ENCODE measurements around the gene ZGLP1. TPM values are rescaled to one million over a fixed set of nuclear protein-coding genes. Genes with fewer than 3 reads are reported as not detected.
A peak's percentile ranks its signal among the peaks of the same experiment; 100 is the strongest.

ZGLP1 gene
- total and polyA plus RNA-seq, 2 of the 13 experiments (the other 11 are each of a cell fraction or from before 2014, with no cell fraction given), result 2.4 to 3.0 TPM

GRCh38 chr19:10277795-10278589, 31.6 kb downstream of the ZGLP1 start:
- POLR2A ChIA-PET, result interaction anchor here (3.3 kb wide), 1 partner anchor 7 kb away, joined by 23 read pairs; the partner anchor contains the start of gene ICAM1
- TSS peak; percentile 31 for BruUV-seq (replicated peaks)
- Histone ChIP-seq H3K36me3 (replicated peaks in 1 of 2; ENCODE audit: control insufficient read depth in 1 of 2, insufficient read depth in 2 of 2, low read length in 2 of 2) (peaks cover 10 to 33% of the 10 kb centered on the region in 2 experiments; a peak in 4 of 5 replicates), H3K4me1 (ENCODE audit: insufficient read depth, low read length) (peaks cover 12% of the 10 kb centered on the region), H3K27me3 (ENCODE audit: control insufficient read depth in 1 of 2, insufficient read depth in 2 of 2, low read length in 2 of 2) (no peaks in the 10 kb centered on the region), H4K20me1 (ENCODE audit: insufficient read depth, low read length) (peaks cover 3% of the 10 kb centered on the region; the same call in 1 of the 2 replicates), H3K9ac (ENCODE audit: insufficient read depth, low read depth, low read length) (no peak overlapping the region), H3K4me2 (ENCODE audit: low read depth, low read length) (no peak overlapping the region), H3K9me3 (ENCODE audit: low read length) (no peaks in the 10 kb centered on the region), H3K27ac (ENCODE audit: extremely low read length, insufficient read depth, low read length) (no peak overlapping the region), H3K4me3 (replicated peaks in 1 of 3; ENCODE audit: insufficient read depth in 1 of 3, low read depth in 2 of 3, low read length in 3 of 3) (no peak overlapping the region), H3K79me2 (ENCODE audit: insufficient read depth, low read length) (peaks cover 3% of the 10 kb centered on the region), H2AFZ (ENCODE audit: low read length) (no peak overlapping the region)
- intact Hi-C loops (cut with micrococcal nuclease; ENCODE audit: unreplicated experiment) (no loop called here), in situ Hi-C loops (cut with HindIII; ENCODE audit: extremely low pct_ligation_motif_present, low pct_unique_long_range_greater_than_20kb) (no loop called here)
- WGBS (ENCODE audit: low lambda C conversion rate), result 97% methylated on average over 9 of the region's 9 CpGs
- FAIRE-seq (no peak), DNase-seq (ENCODE audit: low spot score) (no peak), ATAC-seq (no peak)
- no peak for TF ChIP-seq IKZF1 (IDR thresholded peaks at IDR 0.05)
- no peak for TF ChIP-seq HNRNPH1 (optimal IDR thresholded peaks at IDR 0.05; ENCODE audit: low read depth, low read length)
- TF ChIP-seq ZNF142 (CRISPR knock-in tag; IDR thresholded peaks at IDR 0.05), result no peak
- TF ChIP-seq E2F2 (CRISPR knock-in tag; IDR thresholded peaks at IDR 0.05; ENCODE audit: borderline replicate concordance), result no peak
- no peak for TF ChIP-seq ETV5 (CRISPR knock-in tag; IDR thresholded peaks at IDR 0.05; ENCODE audit: borderline replicate concordance)
- TF ChIP-seq RELA (CRISPR knock-in tag; IDR thresholded peaks at IDR 0.05), result no peak
- TF ChIP-seq ZNF121 (CRISPR knock-in tag; IDR thresholded peaks at IDR 0.05), result peak; percentile 85
- CTCF ChIA-PET (ENCODE audit: low intra/inter-chr PET ratio, low total read pairs), result no interaction called here

All from HepG2 (cell line).